ENCODE results near the gene SMIM1.
"Not testable (repeated sequence)": the region's sequence is repeated elsewhere in the genome, so short reads cannot be mapped to it uniquely, and the experiment has no call there.

DNA sequence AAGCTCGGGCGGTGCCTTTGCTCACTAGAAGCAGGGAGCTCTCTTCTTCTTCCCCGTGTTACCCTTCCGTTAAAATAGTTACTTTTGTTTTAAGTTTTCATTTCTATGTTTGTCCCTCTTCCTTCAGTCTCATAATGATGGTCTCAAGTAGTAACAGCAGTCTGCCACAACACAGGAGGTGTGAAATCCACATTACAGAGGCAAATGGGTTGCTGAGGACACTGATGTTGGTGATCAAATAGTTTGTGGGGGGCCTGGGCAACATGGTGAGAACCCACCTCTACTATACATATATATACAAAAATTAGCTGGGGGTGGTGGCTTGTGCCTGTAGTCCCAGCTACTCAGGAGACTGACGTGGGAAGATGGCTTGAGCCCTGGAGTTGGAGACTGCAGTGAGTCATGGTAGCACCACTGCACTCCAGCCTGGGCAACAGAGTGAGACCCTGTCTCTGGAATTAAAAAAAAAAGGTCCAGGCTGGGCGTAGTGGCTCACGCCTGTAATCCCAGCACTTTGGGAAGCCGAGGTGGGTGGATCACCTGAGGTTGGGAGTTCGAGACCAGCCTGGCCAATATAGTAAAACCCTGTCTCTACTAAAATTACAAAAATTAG, 37.7 kb downstream of the SMIM1 start:
- TF ChIP-seq TAF1 (IDR thresholded peaks at IDR 0.05; ENCODE audit: low read depth, low read length); POLR2AphosphoS5 (IDR thresholded peaks at IDR 0.05; ENCODE audit: low read depth, low read length); PAX5 (IDR thresholded peaks at IDR 0.05; ENCODE audit: insufficient read depth, low read length, severe bottlenecking); POLR2A (IDR thresholded peaks at IDR 0.05; ENCODE audit: low read depth, low read length); SPI1 (IDR thresholded peaks at IDR 0.05; ENCODE audit: low read depth, low read length): not testable (repeated sequence)

Data from GM12891 (cell line).